Natural killer cell treated with Interleukin-12 subunit alpha and Interleukin-12 subunit beta and Interleukin-15 and Interleukin-18, amount 100 ng/mL, for 72 hours (primary cell): ENCODE results near the gene USP19. TPM values are rescaled to one million over a fixed set of nuclear protein-coding genes. Genes with fewer than 3 reads are reported as not detected.
A peak's percentile ranks its signal among the peaks of the same experiment; 100 is the strongest.

ENCODE experiments used
- ATAC-seq, 2 donors: fragments of 150-1000 bp; cut with Tn5 transposase in 1 of 2; sonication (Bioruptor Pico), chemical (Tn5 transposase) in 1 of 2; 2 replicates each; pipeline ENCODE4 v1.10.0; 2021
- DNase-seq: peaks from one replicate; pipeline ENCODE4 v3.0.0; 2022; ENCODE audit warnings: low spot score
- H3K27ac Mint-ChIP-seq, 2 donors: 1 replicate in 1 of 2; 2 replicates in 1 of 2; pipeline ENCODE4 v1.8.0; 2022; ENCODE audit warnings: mixed read lengths in 2 of 2, mild to moderate bottlenecking in 1 of 2, moderate library complexity in 1 of 2
- H3K27me3 Mint-ChIP-seq, 2 donors: 1 replicate in 1 of 2; 2 replicates in 1 of 2; pipeline ENCODE4 v1.8.0; 2022; ENCODE audit warnings: mixed read lengths in 2 of 2
- H3K36me3 Mint-ChIP-seq: one replicate; pipeline ENCODE4 v1.8.0; 2022; ENCODE audit warnings: mixed read lengths
- H3K4me1 Mint-ChIP-seq, 2 donors: 1 replicate in 1 of 2; 2 replicates in 1 of 2; pipeline ENCODE4 v1.8.0; 2022; ENCODE audit warnings: low read depth in 2 of 2, mixed read lengths in 2 of 2, mild to moderate bottlenecking in 1 of 2
- H3K4me3 Mint-ChIP-seq: one replicate; pipeline ENCODE4 v1.8.0; 2022; ENCODE audit warnings: mixed read lengths
- H3K9me3 Mint-ChIP-seq: 2 replicates; pipeline ENCODE4 v1.8.0; 2022; ENCODE audit warnings: mixed read lengths
- total RNA-seq, 2 donors: library from RNA; stranded (reverse); gene quantifications; one replicate each; pipeline ENCODE4 v1.2.3, GENCODE V29; 2022

USP19 gene
- total RNA-seq, 2 donors from 2014 or later, result 54.4 to 65.0 TPM

DNA sequence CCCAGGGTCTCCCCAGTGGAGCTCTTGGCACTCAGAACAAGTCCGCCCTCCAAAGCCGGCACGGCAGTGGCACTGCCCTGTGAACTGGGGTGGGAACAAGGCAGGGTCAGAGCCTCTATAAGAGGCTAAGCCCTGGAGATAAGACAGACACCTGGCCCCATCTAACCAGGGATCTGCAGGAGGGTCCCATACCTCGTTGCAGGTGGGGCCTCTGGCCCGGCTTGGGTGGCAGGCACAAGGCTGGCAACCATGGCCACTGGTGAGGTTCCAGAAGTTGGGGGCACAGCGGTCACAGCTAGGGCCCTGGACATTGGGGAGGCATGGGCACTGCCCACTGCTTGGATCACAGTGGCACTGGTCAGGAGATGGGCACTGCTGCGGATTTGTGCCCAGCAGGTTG, 3.6 kb upstream of the USP19 start:
- no peak for ATAC-seq
- Mint-ChIP-seq H3K4me3 (no peak overlapping the region), H3K27ac (no peak overlapping the region), H3K9me3 (no peaks in the 10 kb centered on the region), H3K36me3 (no peaks in the 10 kb centered on the region), H3K27me3 (no peaks in the 10 kb centered on the region), H3K4me1 (peaks cover 5 to 10% of the 10 kb centered on the region in 2 donors)
- no peak for DNase-seq

DNA sequence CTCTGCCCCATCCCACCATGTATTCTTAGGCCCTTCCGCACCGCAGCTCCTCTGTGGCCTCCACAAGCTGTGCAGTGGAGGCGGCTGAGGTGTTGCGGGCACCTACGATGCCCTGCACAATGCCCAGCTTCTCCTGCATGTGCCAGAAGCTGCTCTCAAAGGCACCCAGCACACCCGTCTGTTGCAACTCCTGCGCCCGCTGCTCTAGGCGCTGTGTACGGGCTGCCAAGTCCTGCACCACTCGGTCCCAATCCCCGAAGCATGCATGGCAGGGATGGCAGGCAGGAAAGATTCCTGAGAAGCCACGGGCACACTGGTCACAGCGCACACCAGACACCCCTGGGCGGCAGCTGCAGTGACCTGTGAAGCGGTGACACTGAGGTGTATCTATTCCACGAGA, 3.1 kb upstream of the USP19 start:
- no peak for DNase-seq
- no peaks in the 10 kb centered on the region for H3K36me3 Mint-ChIP-seq
- H3K27me3 Mint-ChIP-seq, result no peaks in the 10 kb centered on the region
- H3K4me3 Mint-ChIP-seq, result no peak overlapping the region
- no peak overlapping the region for H3K27ac Mint-ChIP-seq
- peaks cover 9 to 13% of the 10 kb centered on the region in 2 donors for H3K4me1 Mint-ChIP-seq
- no peaks in the 10 kb centered on the region for H3K9me3 Mint-ChIP-seq
- ATAC-seq, result no peak

GRCh38 chr3:49122886-49123545, 2.4 kb upstream of the USP19 start:
- H3K27ac Mint-ChIP-seq, result no peak overlapping the region

DNA sequence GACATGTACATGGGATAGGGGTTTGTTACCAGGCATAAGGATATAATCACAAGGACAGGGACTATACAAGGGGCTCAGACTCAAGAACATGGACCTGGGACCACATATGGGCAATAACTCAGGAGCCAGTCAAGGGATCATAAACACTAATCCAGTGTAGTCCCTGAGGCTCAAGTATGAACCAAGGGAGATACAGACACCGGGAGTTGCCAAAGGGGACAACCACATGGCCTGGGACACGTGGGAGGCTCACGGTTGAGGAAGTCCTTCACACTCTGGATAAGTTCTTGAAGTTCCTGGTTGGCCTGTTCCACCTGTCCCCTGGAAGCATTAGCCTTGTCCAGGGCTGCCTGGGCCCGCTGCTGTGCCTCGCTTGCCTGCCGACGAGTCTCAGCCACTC, 1.8 kb upstream of the USP19 start:
- no peak overlapping the region for H3K4me3 Mint-ChIP-seq

More at GRCh38 chr3:49122886-49123545, 2.4 kb upstream of the USP19 start:
- ATAC-seq (no peak), DNase-seq (no peak)
- Mint-ChIP-seq H3K36me3 (no peaks in the 10 kb centered on the region), H3K4me3 (no peak overlapping the region), H3K4me1 (peaks cover 9 to 13% of the 10 kb centered on the region in 2 donors), H3K9me3 (no peaks in the 10 kb centered on the region), H3K27me3 (no peaks in the 10 kb centered on the region)

GRCh38 chr3:49122022-49122421, 1.4 kb upstream of the USP19 start:
- Mint-ChIP-seq H3K9me3 (no peaks in the 10 kb centered on the region), H3K27me3 (no peaks in the 10 kb centered on the region), H3K4me3 (peak overlapping the region; percentile 27), H3K36me3 (no peaks in the 10 kb centered on the region), H3K27ac (peak overlapping the region; percentile 51 to 89), H3K4me1 (peaks cover 9 to 13% of the 10 kb centered on the region in 2 donors)
- DNase-seq (no peak), ATAC-seq (no peak)

More for the DNA sequence above, 1.8 kb upstream of the USP19 start:
- Mint-ChIP-seq H3K9me3 (no peaks in the 10 kb centered on the region), H3K27ac (peak overlapping the region; percentile 51 to 89), H3K36me3 (no peaks in the 10 kb centered on the region), H3K27me3 (no peaks in the 10 kb centered on the region), H3K4me1 (peaks cover 9 to 13% of the 10 kb centered on the region in 2 donors)
- ATAC-seq, result no peak
- DNase-seq, result no peak

DNA sequence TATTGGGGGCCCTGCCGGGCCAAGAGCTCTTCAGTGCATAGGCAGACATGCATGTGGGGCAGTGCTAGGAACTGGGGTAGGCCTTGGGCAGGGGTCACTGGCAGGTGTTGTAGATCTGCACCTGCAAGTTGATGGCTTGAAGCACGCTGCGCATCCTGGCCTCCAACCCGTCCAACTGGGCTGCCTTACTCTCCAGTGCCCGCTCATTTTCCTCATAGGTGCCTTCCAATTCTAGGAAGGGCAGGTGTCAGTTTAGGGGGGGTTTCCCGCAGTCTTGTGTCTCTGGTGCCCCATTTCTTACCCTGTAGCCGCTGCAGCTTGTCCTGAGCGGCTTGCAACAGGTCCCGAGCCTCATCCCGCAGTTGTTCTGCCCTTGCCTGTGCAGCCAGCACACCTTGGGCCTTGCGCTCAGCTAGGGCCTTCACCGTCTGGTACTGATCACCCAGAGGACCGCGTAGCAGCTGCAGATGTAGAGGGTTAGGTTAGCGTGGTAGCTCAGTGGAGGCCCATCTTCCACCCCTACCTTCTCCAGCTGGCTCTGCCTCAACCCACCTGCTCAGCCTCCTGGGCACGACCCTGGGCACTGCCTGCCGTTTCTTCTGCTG, 611 bp upstream of the USP19 start:
- H3K4me3 Mint-ChIP-seq, result peak overlapping the region; percentile 89
- no peaks in the 10 kb centered on the region for H3K27me3 Mint-ChIP-seq
- no peak for DNase-seq
- H3K27ac Mint-ChIP-seq, result peak overlapping the region; percentile 51 to 89
- no peaks in the 10 kb centered on the region for H3K9me3 Mint-ChIP-seq
- H3K36me3 Mint-ChIP-seq, result no peaks in the 10 kb centered on the region
- peaks cover 9 to 16% of the 10 kb centered on the region in 2 donors for H3K4me1 Mint-ChIP-seq
- no peak for ATAC-seq

DNA sequence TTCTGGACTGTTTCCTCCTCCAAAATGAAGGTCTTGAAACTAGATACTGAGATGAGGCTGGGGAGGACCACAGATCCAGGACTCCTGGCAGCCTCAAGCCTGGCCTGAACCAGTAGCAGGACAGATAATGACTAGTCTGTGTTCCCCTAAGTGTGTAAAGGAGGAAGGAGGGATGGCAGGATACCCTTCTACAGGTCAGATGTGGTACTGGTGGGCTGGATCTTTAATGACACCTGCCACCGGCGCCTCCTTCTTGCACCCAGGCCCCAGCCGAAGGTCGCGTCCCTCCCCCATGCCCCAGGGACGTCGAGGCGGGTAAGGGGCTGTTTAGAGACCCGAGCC, 556 bp downstream of the USP19 start:
- Mint-ChIP-seq H3K4me1 (peaks cover 9 to 16% of the 10 kb centered on the region in 2 donors), H3K27me3 (no peaks in the 10 kb centered on the region), H3K4me3 (peak overlapping the region; percentile 89), H3K27ac (peak overlapping the region; percentile 70 to 89), H3K9me3 (no peaks in the 10 kb centered on the region), H3K36me3 (no peaks in the 10 kb centered on the region)
- DNase-seq (no peak), ATAC-seq (no peak)

- ATAC-seq (no peak), DNase-seq (no peak)
- no peaks in the 10 kb centered on the region for H3K9me3 Mint-ChIP-seq
- H3K27me3 Mint-ChIP-seq, result no peaks in the 10 kb centered on the region
- H3K27ac Mint-ChIP-seq, result peak overlapping the region; percentile 70 to 89
- H3K36me3 Mint-ChIP-seq, result no peaks in the 10 kb centered on the region
- H3K4me3 Mint-ChIP-seq, result peak overlapping the region; percentile 89
- peaks cover 9 to 16% of the 10 kb centered on the region in 2 donors for H3K4me1 Mint-ChIP-seq
These were observed 1.2 kb downstream of the USP19 start for GRCh38 chr3:49119439-49119838.

DNA sequence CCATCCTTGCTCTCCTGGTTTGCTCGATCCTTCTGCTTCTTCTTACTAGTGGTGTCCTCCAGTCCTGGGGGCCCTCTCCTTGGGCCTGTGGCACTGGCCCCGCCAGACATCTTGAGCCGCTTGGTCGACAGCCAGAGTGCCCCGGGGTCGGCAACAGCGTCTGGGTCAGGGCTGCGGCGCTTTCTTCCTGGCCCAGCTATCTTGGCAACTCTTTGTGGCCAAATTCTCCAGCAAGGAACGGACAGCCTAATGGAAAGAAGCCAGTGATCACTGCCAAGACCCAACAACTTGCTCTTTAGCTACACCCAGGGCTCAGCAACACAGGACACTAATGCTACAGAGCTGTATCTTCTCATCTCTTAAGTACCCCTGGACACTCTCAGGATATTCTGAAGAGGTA, 1.6 kb downstream of the USP19 start:
- H3K27me3 Mint-ChIP-seq, result no peaks in the 10 kb centered on the region
- H3K4me3 Mint-ChIP-seq, result peak overlapping the region; percentile 32
- no peak for DNase-seq
- H3K9me3 Mint-ChIP-seq, result no peaks in the 10 kb centered on the region
- H3K27ac Mint-ChIP-seq, result peak overlapping the region in 1 of 2 donors; percentile 70
- H3K4me1 Mint-ChIP-seq, result peaks cover 9 to 16% of the 10 kb centered on the region in 2 donors
- H3K36me3 Mint-ChIP-seq, result no peaks in the 10 kb centered on the region
- no peak for ATAC-seq

- Mint-ChIP-seq H3K4me3 (no peak overlapping the region), H3K27me3 (no peaks in the 10 kb centered on the region), H3K27ac (no peak overlapping the region), H3K4me1 (peaks cover 0 to 9% of the 10 kb centered on the region in 2 donors), H3K36me3 (peaks cover 6% of the 10 kb centered on the region), H3K9me3 (no peaks in the 10 kb centered on the region)
- ATAC-seq (no peak), DNase-seq (no peak)
These were observed 8.4 kb downstream of the USP19 start for GRCh38 chr3:49112262-49112661.

GRCh38 chr3:49111347-49111746, 9.3 kb downstream of the USP19 start:
- H3K27me3 Mint-ChIP-seq, result no peaks in the 10 kb centered on the region
- H3K27ac Mint-ChIP-seq, result no peak overlapping the region
- no peak for DNase-seq
- H3K36me3 Mint-ChIP-seq, result peaks cover 6% of the 10 kb centered on the region
- H3K4me3 Mint-ChIP-seq, result no peak overlapping the region
- ATAC-seq, result no peak
- H3K4me1 Mint-ChIP-seq, result peaks cover 0 to 6% of the 10 kb centered on the region in 2 donors
- no peaks in the 10 kb centered on the region for H3K9me3 Mint-ChIP-seq

DNA sequence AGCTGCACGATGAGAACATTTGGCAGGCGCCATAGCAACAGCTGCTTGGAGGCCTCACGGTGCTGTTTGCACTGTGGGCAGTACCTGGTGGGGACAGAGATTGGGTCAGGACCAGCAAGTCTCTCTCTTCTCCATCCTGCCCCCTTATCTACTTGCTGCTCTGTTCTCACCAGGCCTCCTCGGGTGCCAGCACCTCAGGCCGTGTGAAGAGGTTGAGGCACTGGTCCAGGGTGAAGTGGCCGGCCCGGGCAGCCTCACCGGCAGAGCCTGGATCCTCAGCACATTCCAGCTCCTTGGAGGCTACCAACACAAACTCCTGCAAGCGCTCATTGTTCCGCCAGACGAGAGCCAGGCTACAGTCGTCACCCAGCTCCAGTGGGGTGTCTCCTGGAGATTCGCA, 9.8 kb downstream of the USP19 start:
- DNase-seq (no peak), ATAC-seq (no peak)
- Mint-ChIP-seq H3K9me3 (no peaks in the 10 kb centered on the region), H3K27ac (no peak overlapping the region), H3K36me3 (peaks cover 6% of the 10 kb centered on the region), H3K4me1 (peaks cover 0 to 8% of the 10 kb centered on the region in 2 donors), H3K4me3 (no peak overlapping the region), H3K27me3 (no peaks in the 10 kb centered on the region)

DNA sequence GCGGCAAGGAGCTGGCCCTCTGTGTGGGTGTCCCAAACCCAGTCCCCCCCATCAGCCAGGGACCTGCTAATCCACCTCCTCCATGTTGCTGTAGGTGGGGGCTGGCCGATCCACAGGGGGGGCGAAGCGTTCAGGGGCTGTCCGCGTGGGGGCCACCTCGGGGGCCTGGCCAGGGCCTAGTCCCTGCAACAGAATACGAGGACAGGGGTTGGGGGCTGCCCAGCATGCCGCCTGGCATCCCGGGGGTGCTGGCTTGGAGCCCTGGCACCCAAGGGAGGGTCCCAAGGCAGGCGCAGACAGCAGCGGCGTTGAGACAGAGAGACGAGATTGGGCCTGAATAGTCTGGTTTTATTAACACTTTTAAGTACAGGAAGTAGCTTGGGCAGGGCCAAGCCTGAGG, 12.3 kb downstream of the USP19 start:
- H3K27ac Mint-ChIP-seq, result no peak overlapping the region
- peaks cover 17 to 28% of the 10 kb centered on the region in 2 donors for H3K4me1 Mint-ChIP-seq
- H3K36me3 Mint-ChIP-seq, result peaks cover 6% of the 10 kb centered on the region
- H3K27me3 Mint-ChIP-seq, result no peaks in the 10 kb centered on the region
- no peak for DNase-seq
- no peak overlapping the region for H3K4me3 Mint-ChIP-seq
- no peak for ATAC-seq
- no peaks in the 10 kb centered on the region for H3K9me3 Mint-ChIP-seq

DNA sequence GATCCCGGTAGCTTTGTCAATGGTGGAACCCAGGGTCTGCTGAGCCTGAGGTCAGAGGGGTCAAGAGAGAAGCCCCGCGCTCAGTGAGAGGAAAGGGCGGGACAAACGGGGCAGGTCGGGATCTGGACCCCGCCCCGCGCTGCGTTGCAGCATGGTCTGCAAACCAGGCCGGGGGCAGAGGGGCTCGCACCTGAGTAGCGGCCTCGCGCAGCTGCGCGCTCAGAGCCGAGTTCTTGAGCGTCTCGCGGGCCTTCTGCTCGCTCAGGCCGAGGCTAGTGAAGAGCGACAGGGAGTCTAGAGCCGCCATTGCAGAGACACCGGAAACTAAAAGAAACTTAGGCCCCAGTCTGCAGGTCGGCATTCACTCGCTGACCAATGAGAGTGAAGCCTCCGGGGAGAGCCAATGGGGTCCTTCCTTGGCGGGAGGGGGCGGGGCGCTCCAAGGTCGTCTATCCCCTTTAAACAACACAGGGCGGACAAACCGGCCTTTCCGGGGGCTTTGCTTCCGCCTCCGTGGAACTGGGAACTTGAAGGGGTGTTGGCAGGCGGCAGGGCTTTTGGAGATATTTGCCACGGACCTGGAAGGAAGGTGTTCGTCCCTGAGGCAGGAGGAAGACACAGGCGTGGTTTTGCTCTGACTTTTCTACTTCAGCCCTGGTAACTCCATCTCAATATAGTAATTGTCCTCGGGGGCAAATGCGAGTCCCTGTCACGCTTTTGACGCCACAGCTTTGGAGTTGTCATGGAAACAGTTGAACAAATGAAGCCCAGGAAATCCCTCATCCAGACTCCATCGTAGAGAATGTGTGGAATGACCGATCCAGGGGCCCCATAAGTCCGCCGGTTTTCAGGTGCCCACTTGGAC, 16.0 kb downstream of the USP19 start, which contains the start of gene QARS1:
TSS of gene QARS1 (minus strand) at position 331 of the 865 bp plus-strand sequence. CDS start at position 307, 24 bp downstream.
- Mint-ChIP-seq H3K4me3 (peak within 1 kb of the TSS; percentile 91), H3K4me1 (peaks cover 26 to 35% of the 10 kb centered on the region in 2 donors), H3K27ac (peak within 1 kb of the TSS; percentile 92 to 97), H3K36me3 (peaks cover 8% of the 10 kb centered on the region), H3K27me3 (no peaks in the 10 kb centered on the region), H3K9me3 (no peaks in the 10 kb centered on the region)
- ATAC-seq, result peak; percentile 97 to 99
- DNase-seq, result peak; percentile 94
